GM21526 (cell line): ENCODE data around the gene ASIC5.
"Not testable (repeated sequence)": the region's sequence is repeated elsewhere in the genome, so short reads cannot be mapped to it uniquely, and the experiment has no call there.

Experiments
- ATAC-seq: cut with Tn5 transposase; IDR thresholded peaks from one replicate; pipeline ENCODE4 v1.9.1; 2021; ENCODE audit warnings: moderate library complexity; ENCODE audit not compliant: unreplicated experiment, low FRiP score

The ASIC5 gene

GRCh38 chr4:155802190-155802959, 63.7 kb downstream of the ASIC5 start:
- ATAC-seq: no peak

GRCh38 chr4:155800685-155801343, 65.3 kb downstream of the ASIC5 start:
- no peak for ATAC-seq

GRCh38 chr4:155799794-155800123, 66.3 kb downstream of the ASIC5 start:
- no peak for ATAC-seq

- ATAC-seq: no peak
These were observed 66.8 kb downstream of the ASIC5 start for GRCh38 chr4:155799116-155799793.

- ATAC-seq: not testable (repeated sequence)
These were observed 68.5 kb downstream of the ASIC5 start for GRCh38 chr4:155797581-155797980.

DNA sequence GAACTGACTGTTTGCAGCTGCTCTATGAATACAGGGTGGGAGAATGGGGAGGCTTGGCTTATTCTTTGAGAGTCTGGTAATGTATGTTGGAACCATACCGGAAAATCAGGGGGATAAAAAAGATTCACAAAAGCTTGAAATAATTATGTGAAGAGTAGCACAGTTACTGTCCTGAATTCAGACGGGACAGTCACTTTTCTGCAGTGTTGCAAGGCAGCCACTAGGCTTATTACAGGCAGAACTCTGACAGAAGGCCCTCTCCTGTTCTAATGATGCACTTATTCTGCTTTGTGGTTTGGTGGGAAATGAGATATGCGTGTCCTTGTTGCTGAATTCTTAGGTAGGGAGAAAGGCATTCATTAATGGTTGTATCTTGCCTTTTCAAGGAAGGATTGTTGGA, 70.1 kb downstream of the ASIC5 start:
- peak; percentile 92 for ATAC-seq

DNA sequence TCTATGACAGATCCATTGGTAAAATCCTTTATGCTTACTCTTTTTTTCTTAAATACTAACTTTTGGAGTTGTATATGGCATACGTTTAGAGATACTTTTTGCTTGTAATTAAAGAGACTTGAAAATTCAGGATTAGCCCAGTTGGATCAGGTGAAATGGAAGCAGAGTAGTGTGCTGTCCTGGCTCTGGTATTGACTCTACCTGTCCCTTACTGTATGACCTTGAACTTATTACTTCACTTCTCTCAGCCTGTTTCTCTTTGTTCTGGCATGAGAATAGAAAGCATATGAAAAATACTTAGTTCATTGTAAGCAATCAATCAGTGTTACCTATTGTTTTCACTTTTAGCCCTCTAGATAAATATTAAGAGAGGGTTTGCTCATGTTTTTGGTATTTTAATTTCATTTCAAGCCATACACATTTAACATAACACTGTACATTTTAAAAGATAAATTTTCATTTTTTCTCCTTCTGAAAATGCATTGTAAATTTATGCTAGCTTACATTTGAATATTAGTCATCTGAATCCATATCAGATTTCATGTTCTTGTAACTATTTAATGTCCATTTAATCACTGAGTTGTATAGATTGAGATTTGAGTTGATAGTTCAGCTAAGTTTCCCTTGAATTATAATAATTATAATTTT, 71.4 kb downstream of the ASIC5 start:
- ATAC-seq: no peak

DNA sequence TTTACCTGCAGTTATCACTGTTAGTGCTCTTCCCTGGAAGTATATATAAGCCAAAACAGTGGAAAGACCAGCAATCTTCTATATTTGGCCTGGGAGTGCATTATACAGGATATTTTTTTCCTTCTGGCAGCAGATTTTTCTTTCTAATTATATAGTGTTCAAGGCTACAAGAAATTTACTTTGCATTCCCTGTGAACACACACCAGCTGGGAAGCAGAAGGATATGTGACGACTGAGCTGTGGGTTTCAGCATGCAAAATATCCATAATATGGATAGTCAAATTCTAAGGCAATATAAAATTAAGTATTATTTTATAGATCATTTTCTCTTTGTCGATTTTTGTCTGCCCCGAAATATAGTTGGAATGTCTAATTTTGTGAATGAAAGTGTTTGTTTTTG, 76.1 kb downstream of the ASIC5 start:
- no peak for ATAC-seq

GRCh38 chr4:155789391-155789790, 76.7 kb downstream of the ASIC5 start:
- ATAC-seq: no peak

- peak; percentile 98 for ATAC-seq
These were observed 78.9 kb downstream of the ASIC5 start for GRCh38 chr4:155787113-155787710.

GRCh38 chr4:155785828-155786227, 80.2 kb downstream of the ASIC5 start:
- ATAC-seq: no peak

GRCh38 chr4:155784637-155785036, 81.4 kb downstream of the ASIC5 start:
- no peak for ATAC-seq

- no peak for ATAC-seq
These were observed 84.7 kb downstream of the ASIC5 start for GRCh38 chr4:155781249-155781831.

GRCh38 chr4:155780775-155781174, 85.3 kb downstream of the ASIC5 start:
- ATAC-seq: no peak
